Measurements from ENCODE around the gene RRM1.

GRCh38 chr11:4074266-4074665 lies 20.3 kb upstream of the RRM1 start:
- TF ChIP-seq POLR2A (IDR thresholded peaks at IDR 0.05), result no peak
- no peak for TF ChIP-seq CTCF (IDR thresholded peaks at IDR 0.05)
- TF ChIP-seq EP300 (IDR thresholded peaks at IDR 0.05), result no peak

All from sigmoid colon (tissue), 4 donors.